ENCODE data around the gene G0S2. TPM values are rescaled to one million over a fixed set of nuclear protein-coding genes. Genes with fewer than 3 reads are reported as not detected.

G0S2 gene
- total RNA-seq, 1 experiment from 2014 or later, result 45.7 TPM

DNA sequence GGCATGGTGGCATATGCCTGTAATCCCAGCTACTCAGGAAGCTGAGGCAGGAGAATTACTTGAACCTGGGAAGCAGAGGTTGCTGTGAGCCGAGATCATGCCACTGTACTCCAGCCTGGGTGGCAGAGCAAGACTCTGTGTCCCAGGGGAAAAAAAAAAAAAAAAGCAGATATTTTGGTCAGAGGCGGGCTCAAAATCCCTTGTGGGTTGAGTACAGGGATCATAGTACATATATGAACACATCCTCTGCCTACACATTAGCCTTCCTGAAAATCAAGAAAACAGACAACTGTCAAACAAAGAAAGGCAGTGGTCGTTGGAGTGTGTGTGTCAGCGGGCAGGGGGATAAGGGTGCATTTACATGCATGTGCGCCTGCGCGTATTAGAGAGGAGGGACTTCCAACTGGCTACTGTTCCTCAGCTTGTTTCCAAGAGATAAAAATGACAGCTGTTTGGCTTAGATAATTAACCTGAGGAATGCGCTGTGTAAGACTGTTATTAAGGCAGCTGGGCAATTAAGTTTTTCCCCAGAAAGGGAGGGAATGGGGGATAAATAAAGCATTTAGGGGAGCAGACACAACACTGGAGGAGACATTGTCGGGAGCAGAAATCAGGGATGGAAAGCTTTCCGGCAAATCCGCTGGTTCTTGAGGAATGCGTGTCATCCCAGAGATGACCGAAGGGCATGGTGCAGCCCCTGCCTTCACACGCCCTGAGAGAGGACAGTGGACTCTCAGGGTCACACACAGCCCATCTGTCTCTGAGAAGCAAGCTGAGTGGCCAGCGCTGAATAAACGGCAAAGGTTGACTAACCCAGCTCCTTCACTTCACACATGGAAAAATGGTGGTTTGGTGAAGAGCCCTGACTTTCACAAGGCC is 29.4 kb upstream of the G0S2 start:
- peaks cover 18% of the 10 kb centered on the region for H3K36me3 ChIP-seq (ENCODE audit: control insufficient read depth, insufficient read depth, low read length)

DNA sequence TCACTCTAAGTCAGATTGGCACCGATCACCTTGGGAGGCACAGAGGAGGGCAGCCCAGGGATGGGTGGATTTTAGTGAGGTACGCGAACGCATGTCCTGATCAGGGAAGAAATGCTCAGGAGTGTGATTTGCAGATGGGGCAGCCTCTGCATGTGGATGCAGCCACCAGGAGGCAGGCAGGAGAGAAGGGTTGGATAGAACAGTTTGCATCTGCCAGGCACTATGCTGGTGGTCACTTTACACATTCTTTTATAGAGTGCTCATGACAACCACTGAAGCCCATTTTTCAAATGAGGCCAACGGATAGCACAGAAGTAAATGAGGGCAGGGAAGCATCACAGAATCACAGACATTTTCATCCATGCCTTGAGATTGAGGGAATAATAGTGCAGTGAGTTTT is 28.7 kb upstream of the G0S2 start:
- peak; percentile 34 to 51 for TF ChIP-seq CTCF (IDR thresholded peaks at IDR 0.05; ENCODE audit: insufficient read depth in 1 of 2, low read depth in 1 of 2, low read length in 1 of 2, severe bottlenecking in 1 of 2, unreplicated experiment in 1 of 2)
- Histone ChIP-seq H3K4me3 (ENCODE audit: low read depth, low read length) (no peak overlapping the region), H3K27me3 (replicated peaks; ENCODE audit: control insufficient read depth, insufficient read depth, low read length) (no peaks in the 10 kb centered on the region), H3K36me3 (ENCODE audit: control insufficient read depth, insufficient read depth, low read length) (peaks cover 14% of the 10 kb centered on the region), H3K9me3 (no peaks in the 10 kb centered on the region), H3K4me1 (peaks cover 49% of the 10 kb centered on the region)
- Mint-ChIP-seq H3K9me3 (ENCODE audit: unreplicated experiment) (no peaks in the 10 kb centered on the region), H3K4me3 (ENCODE audit: unreplicated experiment) (no peak overlapping the region), H3K4me1 (ENCODE audit: low read depth, unreplicated experiment) (peaks cover 38% of the 10 kb centered on the region), H3K27me3 (ENCODE audit: insufficient read depth, unreplicated experiment) (no peaks in the 10 kb centered on the region), H3K36me3 (ENCODE audit: insufficient read depth, unreplicated experiment) (peaks cover 88% of the 10 kb centered on the region), H3K27ac (ENCODE audit: unreplicated experiment) (peak overlapping the region; percentile 15)
- ChIA-PET POLR2A (no interaction called here), CTCF (no interaction called here)
- intact Hi-C loops (cut with micrococcal nuclease; ENCODE audit: unreplicated experiment), result loop anchor here (1.0 kb wide), 1 partner anchor 47 kb away; no protein-coding TSS in a partner anchor
- no TSS peak for BruUV-seq (replicated peaks)
- no peak for DNase-seq

More for the DNA sequence above, 29.4 kb upstream of the G0S2 start:
- intact Hi-C loops (cut with micrococcal nuclease; ENCODE audit: unreplicated experiment), result loop anchor here (1.0 kb wide), 1 partner anchor 47 kb away; no protein-coding TSS in a partner anchor
- TF ChIP-seq CTCF (IDR thresholded peaks at IDR 0.05; ENCODE audit: insufficient read depth in 1 of 2, low read depth in 1 of 2, low read length in 1 of 2, severe bottlenecking in 1 of 2, unreplicated experiment in 1 of 2), result no peak
- H3K27ac Mint-ChIP-seq (ENCODE audit: unreplicated experiment), result peak overlapping the region; percentile 79
- H3K36me3 Mint-ChIP-seq (ENCODE audit: insufficient read depth, unreplicated experiment), result peaks cover 83% of the 10 kb centered on the region
- CTCF ChIA-PET, result no interaction called here
- Histone ChIP-seq H3K4me1 (peaks cover 43% of the 10 kb centered on the region), H3K4me3 (ENCODE audit: low read depth, low read length) (no peak overlapping the region), H3K9me3 (no peaks in the 10 kb centered on the region), H3K27me3 (replicated peaks; ENCODE audit: control insufficient read depth, insufficient read depth, low read length) (no peaks in the 10 kb centered on the region)
- H3K9me3 Mint-ChIP-seq (ENCODE audit: unreplicated experiment), result no peaks in the 10 kb centered on the region
- H3K27me3 Mint-ChIP-seq (ENCODE audit: insufficient read depth, unreplicated experiment), result no peaks in the 10 kb centered on the region
- no TSS peak for BruUV-seq (replicated peaks)
- no peak for DNase-seq
- POLR2A ChIA-PET, result no interaction called here
- H3K4me1 Mint-ChIP-seq (ENCODE audit: low read depth, unreplicated experiment), result peaks cover 38% of the 10 kb centered on the region
- peak overlapping the region; percentile 27 for H3K4me3 Mint-ChIP-seq (ENCODE audit: unreplicated experiment)

DNA sequence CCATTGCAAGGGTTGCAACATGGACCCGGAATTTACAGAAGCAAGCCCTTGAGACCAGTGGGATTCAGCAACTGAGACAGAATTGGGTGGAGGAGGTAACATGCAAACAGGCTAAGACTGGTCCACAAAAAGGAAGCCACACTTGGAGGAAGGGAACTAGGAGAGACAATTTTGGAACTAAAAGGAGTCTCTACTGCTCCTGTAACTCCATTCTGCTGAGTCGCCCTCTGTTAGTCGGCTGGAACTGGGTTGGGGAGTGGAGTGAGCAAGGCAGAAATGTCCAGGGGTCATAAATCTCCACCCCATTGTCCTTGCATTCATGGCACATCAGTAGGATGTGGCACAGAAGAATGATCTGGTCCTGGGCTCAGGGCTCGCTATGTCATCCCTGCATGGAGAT is 28.1 kb upstream of the G0S2 start:
- no peaks in the 10 kb centered on the region for H3K27me3 ChIP-seq (replicated peaks; ENCODE audit: control insufficient read depth, insufficient read depth, low read length)
- DNase-seq, result no peak
- H3K4me3 ChIP-seq (ENCODE audit: low read depth, low read length), result no peak overlapping the region

More for the DNA sequence above, 28.1 kb upstream of the G0S2 start:
- H3K27me3 Mint-ChIP-seq (ENCODE audit: insufficient read depth, unreplicated experiment), result no peaks in the 10 kb centered on the region
- H3K9me3 Mint-ChIP-seq (ENCODE audit: unreplicated experiment), result no peaks in the 10 kb centered on the region
- Histone ChIP-seq H3K4me1 (peaks cover 49% of the 10 kb centered on the region), H3K9me3 (no peaks in the 10 kb centered on the region), H3K36me3 (ENCODE audit: control insufficient read depth, insufficient read depth, low read length) (peaks cover 12% of the 10 kb centered on the region)
- intact Hi-C loops (cut with micrococcal nuclease; ENCODE audit: unreplicated experiment), result no loop called here
- no TSS peak for BruUV-seq (replicated peaks)
- H3K36me3 Mint-ChIP-seq (ENCODE audit: insufficient read depth, unreplicated experiment), result peaks cover 84% of the 10 kb centered on the region
- ChIA-PET CTCF (no interaction called here), POLR2A (no interaction called here)
- H3K4me3 Mint-ChIP-seq (ENCODE audit: unreplicated experiment), result no peak overlapping the region
- H3K4me1 Mint-ChIP-seq (ENCODE audit: low read depth, unreplicated experiment), result peaks cover 41% of the 10 kb centered on the region
- no peak for TF ChIP-seq CTCF (IDR thresholded peaks at IDR 0.05; ENCODE audit: insufficient read depth in 1 of 2, low read depth in 1 of 2, low read length in 1 of 2, severe bottlenecking in 1 of 2, unreplicated experiment in 1 of 2)
- H3K27ac Mint-ChIP-seq (ENCODE audit: unreplicated experiment), result peak overlapping the region; percentile 15

All from Caco-2 (cell line).